Esophagus muscularis mucosa (tissue), 4 donors: ENCODE measurements around the gene IGF1R. TPM values are rescaled to one million over a fixed set of nuclear protein-coding genes. Genes with fewer than 3 reads are reported as not detected.

Experiments
- DNase-seq: peaks from one replicate; pipeline ENCODE4 v3.0.0-alpha.2; 2017; ENCODE audit errors: extremely low spot score
- H3K27ac ChIP-seq, 4 donors: fragments of 200-600 bp; sonication (generic); replicated peaks in 1 of 4; 1 replicate in 3 of 4; 2 replicates in 1 of 4; pipeline ENCODE4 v1.5.1; 2016 to 2019; ENCODE audit warnings: mild to moderate bottlenecking in 1 of 4
- H3K27me3 ChIP-seq, 4 donors: fragments of 200-600 bp; sonication (generic); one replicate each; pipeline versions ENCODE4 v1.5.1 to v1.6.0; 2016 to 2019
- H3K36me3 ChIP-seq, 4 donors: fragments of 200-600 bp; sonication (generic); one replicate each; pipeline ENCODE4 v1.5.1; 2016 to 2019
- H3K4me1 ChIP-seq, 4 donors: fragments of 200-600 bp; sonication (generic); one replicate each; pipeline ENCODE4 v1.5.1; 2016 to 2019
- H3K4me3 ChIP-seq, 4 donors: fragments of 200-600 bp; sonication (generic); 1 replicate in 2 of 4; 2 replicates in 2 of 4; pipeline ENCODE4 v1.5.1; 2016 to 2019; ENCODE audit warnings: mild to moderate bottlenecking in 4 of 4, moderate library complexity in 1 of 4
- H3K9me3 ChIP-seq, 4 donors: fragments of 200-600 bp; sonication (generic); 1 replicate in 3 of 4; 2 replicates in 1 of 4; pipeline ENCODE4 v1.5.1; 2016 to 2019
- EP300 ChIP-seq: sonication (generic); formaldehyde crosslinking; IDR thresholded peaks from one replicate; pipeline ENCODE4 v1.6.1; 2017; ENCODE audit warnings: antibody characterized with exemption
- POLR2A ChIP-seq: fragments of 450-650 bp; IDR thresholded peaks from one replicate; pipeline ENCODE4 v1.6.1; 2017; ENCODE audit warnings: antibody characterized with exemption, moderate library complexity, mild to moderate bottlenecking, low read depth
- POLR2AphosphoS5 ChIP-seq, 2 donors: sonication (generic); formaldehyde crosslinking; IDR thresholded peaks; one replicate each; pipeline ENCODE4 v1.6.1; 2017; ENCODE audit warnings: antibody characterized with exemption in 2 of 2
- WGBS: methylation state at CpG from one replicate; pipeline ENCODE4 v1.1.5; 2018; 5-methylcytosine and 5-hydroxymethylcytosine counted together
- intact Hi-C: fragments of 100-400 bp; cut with DNase I; formaldehyde crosslinking; loops from one replicate; pipeline ENCODE4 v1.15.1; 2023
- total RNA-seq, 4 donors: library from RNA; depleted of rRNA; stranded (reverse); fragments of >200 nt; gene quantifications; one replicate each; pipeline versions ENCODE4 v1.1.0 to v1.2.1, GENCODE V29; 2016
- TF ChIP-seq, protein P1 (sequence below), 3 experiments: fragments of 200-600 bp in 2 of 3; fragments of 450-650 bp in 1 of 3; sonication (generic) in 2 of 3; IDR thresholded peaks; one replicate each; pipeline ENCODE4 v1.5.1; 2017 to 2019; ENCODE audit warnings: antibody characterized with exemption in 3 of 3, mild to moderate bottlenecking in 2 of 3, moderate library complexity in 1 of 3

Gene IGF1R
- total RNA-seq, 4 donors from 2014 or later = 33.6 to 95.3 (median 49.7) TPM

- no peaks in the 10 kb centered on the region for H3K27me3 ChIP-seq
- peak overlapping the region; percentile 74 to 94 (median 86) for H3K4me3 ChIP-seq
- peak in 1 of 2 donors; percentile 56 for TF ChIP-seq POLR2AphosphoS5 (IDR thresholded peaks at IDR 0.05)
- TF ChIP-seq POLR2A = no peak
- DNase-seq = no peak
- H3K36me3 ChIP-seq = no peaks in the 10 kb centered on the region
- peak overlapping the region; percentile 90 to 97 (median 94) for H3K27ac ChIP-seq
- 9% methylated on average over 28 of the region's 28 CpGs for WGBS
- H3K9me3 ChIP-seq = no peaks in the 10 kb centered on the region
- intact Hi-C loops = loop anchor here (10.0 kb wide), 1 partner anchor 124 kb away; no protein-coding TSS in a partner anchor
- H3K4me1 ChIP-seq = peaks cover 17 to 51% (median 47%) of the 10 kb centered on the region in 4 donors
Observed at GRCh38 chr15:98651036-98651481, 2.7 kb downstream of the IGF1R start.

DNA sequence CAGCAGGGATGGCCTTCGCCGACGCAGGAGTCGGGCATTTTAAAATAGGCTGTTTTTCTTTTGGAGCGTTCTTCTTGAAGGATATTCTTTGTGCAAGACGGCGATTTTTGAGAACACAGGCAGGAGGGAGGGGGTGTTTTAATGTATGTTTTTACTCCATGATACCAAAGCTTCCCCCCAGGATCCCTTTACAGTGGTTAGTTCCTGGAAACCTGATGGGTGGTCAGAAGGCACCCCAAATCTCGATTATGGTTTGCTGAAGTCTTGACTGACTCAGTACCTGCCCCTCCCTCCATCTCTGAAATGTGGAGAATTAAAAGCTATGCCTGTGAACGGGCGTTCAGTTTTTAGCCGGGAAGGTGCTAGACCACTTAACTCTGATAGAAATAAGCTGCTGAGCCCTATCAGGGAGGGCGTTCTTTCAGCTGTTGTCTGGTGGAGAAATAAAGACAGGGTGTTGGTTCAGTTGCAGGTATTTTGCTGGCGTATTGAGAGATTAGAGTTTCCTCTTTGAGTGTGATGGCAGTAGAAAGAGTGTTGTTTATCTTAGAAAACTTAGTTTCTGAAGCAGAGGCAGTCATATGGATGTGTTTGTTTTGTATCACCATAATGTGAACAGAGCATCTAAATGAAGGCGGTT lies 3.4 kb downstream of the IGF1R start:
- peaks cover 19 to 46% (median 46%) of the 10 kb centered on the region in 4 donors for H3K4me1 ChIP-seq
- no peaks in the 10 kb centered on the region for H3K36me3 ChIP-seq
- intact Hi-C loops = loop anchor here (10.0 kb wide), 1 partner anchor 123 kb away; no protein-coding TSS in a partner anchor
- 29% methylated on average over 14 of the region's 14 CpGs for WGBS
- H3K4me3 ChIP-seq = peak overlapping the region; percentile 74 to 94 (median 86)
- no peaks in the 10 kb centered on the region for H3K9me3 ChIP-seq
- DNase-seq = no peak
- no peaks in the 10 kb centered on the region for H3K27me3 ChIP-seq
- peak overlapping the region; percentile 90 to 97 (median 94) for H3K27ac ChIP-seq
- no peak for TF ChIP-seq POLR2A
- TF ChIP-seq EP300 = no peak

GRCh38 chr15:98653686-98654085 lies 5.3 kb downstream of the IGF1R start:
- no peak for TF ChIP-seq POLR2AphosphoS5 (IDR thresholded peaks at IDR 0.05)
- no peak for TF ChIP-seq POLR2A
- no peak for TF ChIP-seq EP300
- 9% methylated on average over 1 of the region's 1 CpG for WGBS
- Histone ChIP-seq H3K27me3 (no peaks in the 10 kb centered on the region), H3K36me3 (no peaks in the 10 kb centered on the region), H3K27ac (no peak overlapping the region), H3K9me3 (no peaks in the 10 kb centered on the region), H3K4me3 (no peak overlapping the region), H3K4me1 (peaks cover 26 to 57% (median 49%) of the 10 kb centered on the region in 4 donors)
- DNase-seq = no peak
- intact Hi-C loops = loop anchor here (10.0 kb wide), 1 partner anchor 121 kb away; no protein-coding TSS in a partner anchor

DNA sequence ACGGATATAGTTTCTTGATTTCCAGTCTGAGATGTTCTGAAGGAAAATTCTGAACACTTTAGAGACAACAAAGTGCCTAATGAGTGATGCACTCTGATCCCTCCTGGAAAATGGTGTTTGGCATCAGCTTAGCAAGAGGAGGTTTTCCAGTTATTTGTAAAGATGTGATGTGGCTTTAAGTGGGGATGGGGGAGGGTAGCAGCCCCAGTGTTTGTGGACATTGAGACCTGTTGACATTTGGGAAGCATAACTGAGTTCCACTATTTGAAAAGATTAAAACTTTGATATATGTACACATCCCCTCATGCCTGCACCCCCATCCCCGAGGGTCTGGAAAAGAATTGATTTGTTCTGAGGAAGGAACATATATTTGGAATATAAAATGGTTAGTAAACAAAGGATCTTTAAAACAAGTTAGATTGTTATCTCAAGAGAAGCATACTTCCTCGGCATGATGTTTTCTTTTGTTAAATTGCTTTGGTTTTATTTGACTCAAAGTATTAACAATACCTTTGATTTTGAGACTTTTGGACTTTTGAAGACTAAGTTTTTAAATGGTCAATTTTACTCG lies 6.5 kb downstream of the IGF1R start:
- Histone ChIP-seq H3K27me3 (no peaks in the 10 kb centered on the region), H3K36me3 (no peaks in the 10 kb centered on the region), H3K4me3 (no peak overlapping the region), H3K9me3 (no peaks in the 10 kb centered on the region), H3K4me1 (peaks cover 31 to 67% (median 56%) of the 10 kb centered on the region in 4 donors), H3K27ac (no peak overlapping the region)
- no peak for DNase-seq
- WGBS = 68% methylated on average over 4 of the region's 4 CpGs
- TF ChIP-seq, protein P1, sequence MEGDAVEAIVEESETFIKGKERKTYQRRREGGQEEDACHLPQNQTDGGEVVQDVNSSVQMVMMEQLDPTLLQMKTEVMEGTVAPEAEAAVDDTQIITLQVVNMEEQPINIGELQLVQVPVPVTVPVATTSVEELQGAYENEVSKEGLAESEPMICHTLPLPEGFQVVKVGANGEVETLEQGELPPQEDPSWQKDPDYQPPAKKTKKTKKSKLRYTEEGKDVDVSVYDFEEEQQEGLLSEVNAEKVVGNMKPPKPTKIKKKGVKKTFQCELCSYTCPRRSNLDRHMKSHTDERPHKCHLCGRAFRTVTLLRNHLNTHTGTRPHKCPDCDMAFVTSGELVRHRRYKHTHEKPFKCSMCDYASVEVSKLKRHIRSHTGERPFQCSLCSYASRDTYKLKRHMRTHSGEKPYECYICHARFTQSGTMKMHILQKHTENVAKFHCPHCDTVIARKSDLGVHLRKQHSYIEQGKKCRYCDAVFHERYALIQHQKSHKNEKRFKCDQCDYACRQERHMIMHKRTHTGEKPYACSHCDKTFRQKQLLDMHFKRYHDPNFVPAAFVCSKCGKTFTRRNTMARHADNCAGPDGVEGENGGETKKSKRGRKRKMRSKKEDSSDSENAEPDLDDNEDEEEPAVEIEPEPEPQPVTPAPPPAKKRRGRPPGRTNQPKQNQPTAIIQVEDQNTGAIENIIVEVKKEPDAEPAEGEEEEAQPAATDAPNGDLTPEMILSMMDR (IDR thresholded peaks at IDR 0.05) = no peak
- no peak for TF ChIP-seq POLR2A
- no peak for TF ChIP-seq EP300
- TF ChIP-seq POLR2AphosphoS5 (IDR thresholded peaks at IDR 0.05) = no peak
- intact Hi-C loops = loop anchor here (10.0 kb wide), 1 partner anchor 120 kb away; no protein-coding TSS in a partner anchor

GRCh38 chr15:98655732-98656131 lies 7.4 kb downstream of the IGF1R start:
- WGBS = 87% methylated on average over 8 of the region's 8 CpGs
- DNase-seq = no peak
- no peaks in the 10 kb centered on the region for H3K27me3 ChIP-seq
- H3K4me3 ChIP-seq = no peak overlapping the region
- peaks cover 31 to 76% (median 63%) of the 10 kb centered on the region in 4 donors for H3K4me1 ChIP-seq
- no peaks in the 10 kb centered on the region for H3K36me3 ChIP-seq
- TF ChIP-seq, protein P1 (IDR thresholded peaks at IDR 0.05) = no peak
- TF ChIP-seq POLR2AphosphoS5 (IDR thresholded peaks at IDR 0.05) = no peak
- TF ChIP-seq EP300 = no peak
- no peak for TF ChIP-seq POLR2A
- intact Hi-C loops = loop anchor here (10.0 kb wide), 1 partner anchor 119 kb away; no protein-coding TSS in a partner anchor
- no peaks in the 10 kb centered on the region for H3K9me3 ChIP-seq
- no peak overlapping the region for H3K27ac ChIP-seq

DNA sequence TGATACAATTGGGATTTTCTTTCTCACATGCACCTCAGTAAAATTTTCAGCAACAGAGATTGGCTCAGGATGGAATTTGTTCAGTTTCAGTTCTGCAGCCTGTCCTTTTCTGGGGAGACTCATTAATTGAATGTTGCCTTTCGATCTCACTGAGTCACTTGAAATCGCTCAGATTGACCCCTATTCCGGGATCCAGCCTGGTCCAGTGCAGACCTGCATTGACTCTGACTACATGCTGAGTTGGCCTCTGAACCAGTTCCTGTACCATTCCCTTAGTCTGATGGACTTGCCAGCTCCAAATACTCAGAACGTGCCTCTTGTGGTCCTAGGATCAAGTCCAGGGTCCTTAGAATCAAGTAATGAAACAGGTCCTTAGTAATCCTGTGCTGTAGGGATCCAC lies 9.4 kb downstream of the IGF1R start:
- intact Hi-C loops = loop anchor here (10.0 kb wide), 1 partner anchor 117 kb away; no protein-coding TSS in a partner anchor
- DNase-seq = no peak
- H3K4me3 ChIP-seq = no peak overlapping the region
- H3K4me1 ChIP-seq = peaks cover 34 to 78% (median 61%) of the 10 kb centered on the region in 4 donors
- no peaks in the 10 kb centered on the region for H3K27me3 ChIP-seq
- peak overlapping the region in 1 of 4 donors; percentile 33 for H3K27ac ChIP-seq
- H3K36me3 ChIP-seq = no peaks in the 10 kb centered on the region
- WGBS = 82% methylated on average over 4 of the region's 4 CpGs
- TF ChIP-seq, protein P1 (IDR thresholded peaks at IDR 0.05) = no peak
- no peak for TF ChIP-seq POLR2AphosphoS5 (IDR thresholded peaks at IDR 0.05)
- TF ChIP-seq EP300 = no peak
- TF ChIP-seq POLR2A = no peak
- no peaks in the 10 kb centered on the region for H3K9me3 ChIP-seq
